Midbrain (tissue), 1 donor: ENCODE results near the gene FOXP1.

Experiments
- DNase-seq: peaks from one replicate; lab custom pipeline; 2025; lab: John Stamatoyannopoulos, UW

FOXP1 gene

DNA sequence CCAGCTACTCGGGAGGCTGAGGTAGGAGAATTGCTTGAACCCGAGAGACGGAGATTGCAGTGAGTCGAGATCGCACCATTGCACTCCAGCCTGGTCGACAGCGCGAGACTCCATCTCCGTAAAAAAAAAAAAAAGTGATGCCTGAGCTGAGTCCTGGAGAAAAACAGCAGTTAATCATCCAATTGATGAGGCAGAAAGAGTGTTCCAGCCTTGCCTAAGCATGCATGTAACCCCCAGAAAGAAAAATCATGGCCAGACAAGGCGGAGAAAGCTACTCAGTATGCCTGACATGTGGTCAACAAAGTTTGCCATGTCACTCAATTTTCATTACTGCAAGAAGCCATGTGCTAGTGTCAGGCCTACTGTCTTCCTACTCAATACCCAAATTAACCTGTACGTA lies 678.0 kb downstream of the FOXP1 start:
- no peak for DNase-seq
